ENCODE data around the gene PTCD2. TPM values are rescaled to one million over a fixed set of nuclear protein-coding genes. Genes with fewer than 3 reads are reported as not detected.

Gene PTCD2
- total RNA-seq, 1 experiment from 2014 or later: 13.0 TPM

GRCh38 chr5:72347801-72348308 is 27.7 kb downstream of the PTCD2 start (continued):
- TF ChIP-seq FOXP4 (CRISPR knock-in tag; IDR thresholded peaks at IDR 0.05): no peak
- no peak for TF ChIP-seq E2F5 (CRISPR knock-in tag; IDR thresholded peaks at IDR 0.05)
- TF ChIP-seq SMAD3 (CRISPR knock-in tag; IDR thresholded peaks at IDR 0.05; ENCODE audit: borderline replicate concordance): no peak
- no peak for TF ChIP-seq GTF2I (CRISPR knock-in tag; conservative IDR thresholded peaks at IDR 0.05)

- Mint-ChIP-seq H3K9me3 (no peaks in the 10 kb centered on the region), H3K27me3 (ENCODE audit: low read depth) (no peaks in the 10 kb centered on the region)
- TF ChIP-seq CTCF (IDR thresholded peaks at IDR 0.05): no peak
- TF ChIP-seq HMGA2 (CRISPR knock-in tag; IDR thresholded peaks at IDR 0.05): no peak
- no peak for TF ChIP-seq ZNF671 (CRISPR knock-in tag; IDR thresholded peaks at IDR 0.05)
- no peak for TF ChIP-seq E2F4 (CRISPR knock-in tag; IDR thresholded peaks at IDR 0.05; ENCODE audit: borderline replicate concordance, low read depth)
- TF ChIP-seq MAX (CRISPR knock-in tag; IDR thresholded peaks at IDR 0.05): no peak
- no peak for TF ChIP-seq NR3C1 (CRISPR knock-in tag; conservative IDR thresholded peaks at IDR 0.05; ENCODE audit: low read depth)
- TF ChIP-seq OVOL2 (CRISPR knock-in tag; IDR thresholded peaks at IDR 0.05; ENCODE audit: borderline replicate concordance): no peak
- no peak for TF ChIP-seq IRF1 (CRISPR knock-in tag; IDR thresholded peaks at IDR 0.05)
- TF ChIP-seq ZNF416 (CRISPR knock-in tag; IDR thresholded peaks at IDR 0.05): no peak
- no peak for TF ChIP-seq ZNF425 (CRISPR knock-in tag; conservative IDR thresholded peaks at IDR 0.05)
- no peak for TF ChIP-seq ESRRA (CRISPR knock-in tag; IDR thresholded peaks at IDR 0.05; ENCODE audit: borderline replicate concordance)
- no peak for TF ChIP-seq PRDM15 (CRISPR knock-in tag; IDR thresholded peaks at IDR 0.05)
- no peak for TF ChIP-seq RORB (CRISPR knock-in tag; IDR thresholded peaks at IDR 0.05)
- no peak for TF ChIP-seq HMGXB4 (CRISPR knock-in tag; IDR thresholded peaks at IDR 0.05)
- TF ChIP-seq CDX4 (CRISPR knock-in tag; IDR thresholded peaks at IDR 0.05; ENCODE audit: borderline replicate concordance): no peak
- TF ChIP-seq ZBTB21 (CRISPR knock-in tag; IDR thresholded peaks at IDR 0.05; ENCODE audit: borderline replicate concordance): no peak
These were observed 31.2 kb downstream of the PTCD2 start for GRCh38 chr5:72351376-72351775.

More at GRCh38 chr5:72351376-72351775, 31.2 kb downstream of the PTCD2 start:
- no peaks in the 10 kb centered on the region for H3K4me1 Mint-ChIP-seq
- peaks cover 3% of the 10 kb centered on the region for H3K36me3 Mint-ChIP-seq
- POLR2A ChIA-PET: no interaction called here
- no peak overlapping the region for H3K4me3 Mint-ChIP-seq
- no peak overlapping the region for H3K27ac Mint-ChIP-seq
- CTCF ChIA-PET: no interaction called here
- DNase-seq (ENCODE audit: low spot score) (no peak), ATAC-seq (no peak)
